Liver (tissue), 3 donors: ENCODE data around the gene ADARB1.

Experiments used
- CTCF ChIP-seq: fragments of 150-350 bp; IDR thresholded peaks from 2 replicates; pipeline ENCODE4 v1.5.1; 2017; ENCODE audit warnings: improper control_type of control experiment, low read depth, low read length; ENCODE audit not compliant: missing input control
- EGR1 ChIP-seq, 2 donors: IDR thresholded peaks; 2 replicates each; pipeline ENCODE4 v1.6.1; 2016 to 2018; ENCODE audit warnings: antibody characterized with exemption in 2 of 2, low read depth in 2 of 2
- FOXA1 ChIP-seq: IDR thresholded peaks from 2 replicates; pipeline ENCODE4 v1.6.1; 2016; ENCODE audit warnings: antibody characterized with exemption
- MAX ChIP-seq: IDR thresholded peaks from 2 replicates; pipeline ENCODE4 v1.6.1; 2016; ENCODE audit warnings: antibody characterized with exemption
- RAD21 ChIP-seq, 2 donors: IDR thresholded peaks; 2 replicates each; pipeline ENCODE4 v1.6.1; 2016; ENCODE audit warnings: antibody characterized with exemption in 2 of 2, mild to moderate bottlenecking in 2 of 2
- REST ChIP-seq: IDR thresholded peaks from 2 replicates; pipeline ENCODE4 v1.6.1; 2016; ENCODE audit warnings: antibody characterized with exemption, mild to moderate bottlenecking
- RXRA ChIP-seq, 2 donors: IDR thresholded peaks; 2 replicates each; pipeline ENCODE4 v1.6.1; 2017 to 2018; ENCODE audit warnings: antibody characterized with exemption in 2 of 2, mild to moderate bottlenecking in 1 of 2
- SP1 ChIP-seq: IDR thresholded peaks from 2 replicates; pipeline ENCODE4 v1.6.1; 2018; ENCODE audit warnings: antibody characterized with exemption, mild to moderate bottlenecking
- TAF1 ChIP-seq: conservative IDR thresholded peaks from 2 replicates; pipeline ENCODE4 v1.6.1; 2016; ENCODE audit warnings: antibody characterized with exemption, mild to moderate bottlenecking
- YY1 ChIP-seq: IDR thresholded peaks from 2 replicates; pipeline ENCODE4 v1.6.1; 2016; ENCODE audit warnings: antibody characterized with exemption, mild to moderate bottlenecking
- ZBTB33 ChIP-seq: IDR thresholded peaks from 2 replicates; pipeline ENCODE4 v1.6.1; 2016; ENCODE audit warnings: antibody characterized with exemption
- donor health status: healthy.
- donor health status: healthy.

- TF ChIP-seq REST, result no peak
- TF ChIP-seq CTCF, result no peak
- no peak for TF ChIP-seq MAX
- no peak for TF ChIP-seq SP1
- no peak for TF ChIP-seq RXRA (IDR thresholded peaks at IDR 0.05)
- TF ChIP-seq YY1, result no peak
- TF ChIP-seq RAD21 (IDR thresholded peaks at IDR 0.05), result no peak
- no peak for TF ChIP-seq ZBTB33
- no peak for TF ChIP-seq EGR1 (IDR thresholded peaks at IDR 0.05; ENCODE audit: low read depth in 2 of 2)
- no peak for TF ChIP-seq TAF1
- no peak for TF ChIP-seq FOXA1
These were observed 51.8 kb downstream of the ADARB1 start for GRCh38 chr21:45126204-45126626.
